Activated CD8-positive, alpha-beta T cell treated with anti-CD3 and anti-CD28 coated beads for 36 hours (primary cell): ENCODE measurements around the gene TNNT2. TPM values are rescaled to one million over a fixed set of nuclear protein-coding genes. Genes with fewer than 3 reads are reported as not detected.

ENCODE experiments used
- ATAC-seq: fragments of 200-7000 bp; cut with Tn5 transposase; one replicate; pipeline ENCODE4 v1.10.0; 2021; ENCODE audit warnings: mild to moderate bottlenecking, moderate library complexity
- CTCF ChIA-PET: fragments of 350-600 bp; sonication (Branson Sonifier 250); formaldehyde crosslinking; loops from one replicate; lab custom pipeline; 2021; ENCODE audit warnings: antibody characterized with exemption; lab: Charles Lee
- POLR2A ChIA-PET: fragments of 350-600 bp; sonication (Branson Sonifier 250); formaldehyde crosslinking; loops from one replicate; lab custom pipeline; 2021; ENCODE audit warnings: antibody characterized with exemption; lab: Charles Lee
- DNase-seq: peaks from one replicate; pipeline ENCODE4 v3.0.0-alpha.2; 2020
- H3K27ac Mint-ChIP-seq: one replicate; pipeline ENCODE4 v1.8.0; 2021; ENCODE audit warnings: mild to moderate bottlenecking, mixed read lengths
- H3K27me3 Mint-ChIP-seq: one replicate; pipeline ENCODE4 v1.8.0; 2021; ENCODE audit warnings: mixed read lengths
- H3K36me3 Mint-ChIP-seq: one replicate; pipeline ENCODE4 v1.8.0; 2021; ENCODE audit warnings: low read depth, mixed read lengths
- H3K4me1 Mint-ChIP-seq: one replicate; pipeline ENCODE4 v1.8.0; 2021; ENCODE audit warnings: low read depth, mixed read lengths
- H3K4me3 Mint-ChIP-seq: one replicate; pipeline ENCODE4 v1.8.0; 2021; ENCODE audit warnings: mild to moderate bottlenecking, moderate library complexity, mixed read lengths
- H3K9me3 Mint-ChIP-seq: one replicate; pipeline ENCODE4 v1.8.0; 2021; ENCODE audit warnings: mixed read lengths
- intact Hi-C: fragments of 100-400 bp; cut with micrococcal nuclease; formaldehyde crosslinking; loops from one replicate; pipeline ENCODE4 v1.10.0; 2022
- total RNA-seq, 2 experiments: library from RNA; stranded (reverse); gene quantifications; one replicate each; pipeline ENCODE4 v1.2.3, GENCODE V29; 2021
- TF ChIP-seq, protein P1 (sequence below): fragments of 200-600 bp; IDR thresholded peaks from one replicate; pipeline ENCODE4 v1.8.0; 2022; ENCODE audit warnings: antibody characterized with exemption, mild to moderate bottlenecking

TNNT2 gene
- total RNA-seq, 2 experiments from 2014 or later, result not detected

DNA sequence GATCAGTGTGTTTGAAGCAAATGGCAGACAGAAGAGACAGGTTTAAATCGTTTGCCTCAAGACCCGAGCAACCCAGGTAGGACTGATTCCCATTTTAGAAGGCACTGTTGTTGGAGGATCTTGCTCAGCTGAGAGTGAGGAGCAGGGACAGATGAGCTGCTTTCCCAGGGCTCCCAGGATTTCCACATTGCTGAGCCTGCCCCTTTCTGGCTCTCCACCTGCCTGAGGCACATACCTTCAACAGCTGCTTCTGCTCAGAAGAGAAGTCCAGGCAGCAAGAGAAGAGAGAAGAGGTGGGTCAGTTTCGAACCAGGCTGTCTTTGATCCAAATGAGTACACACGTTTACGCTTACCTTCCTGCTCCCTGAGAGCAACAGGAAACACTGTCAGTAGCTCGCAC, 5.7 kb downstream of the TNNT2 start:
- no peak for DNase-seq
- ChIA-PET POLR2A (no interaction called here), CTCF (interaction anchor here (1.5 kb wide), 1 partner anchor 21 kb away, joined by 3 read pairs; no protein-coding TSS in a partner anchor)
- TF ChIP-seq, protein P1, sequence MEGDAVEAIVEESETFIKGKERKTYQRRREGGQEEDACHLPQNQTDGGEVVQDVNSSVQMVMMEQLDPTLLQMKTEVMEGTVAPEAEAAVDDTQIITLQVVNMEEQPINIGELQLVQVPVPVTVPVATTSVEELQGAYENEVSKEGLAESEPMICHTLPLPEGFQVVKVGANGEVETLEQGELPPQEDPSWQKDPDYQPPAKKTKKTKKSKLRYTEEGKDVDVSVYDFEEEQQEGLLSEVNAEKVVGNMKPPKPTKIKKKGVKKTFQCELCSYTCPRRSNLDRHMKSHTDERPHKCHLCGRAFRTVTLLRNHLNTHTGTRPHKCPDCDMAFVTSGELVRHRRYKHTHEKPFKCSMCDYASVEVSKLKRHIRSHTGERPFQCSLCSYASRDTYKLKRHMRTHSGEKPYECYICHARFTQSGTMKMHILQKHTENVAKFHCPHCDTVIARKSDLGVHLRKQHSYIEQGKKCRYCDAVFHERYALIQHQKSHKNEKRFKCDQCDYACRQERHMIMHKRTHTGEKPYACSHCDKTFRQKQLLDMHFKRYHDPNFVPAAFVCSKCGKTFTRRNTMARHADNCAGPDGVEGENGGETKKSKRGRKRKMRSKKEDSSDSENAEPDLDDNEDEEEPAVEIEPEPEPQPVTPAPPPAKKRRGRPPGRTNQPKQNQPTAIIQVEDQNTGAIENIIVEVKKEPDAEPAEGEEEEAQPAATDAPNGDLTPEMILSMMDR, result no peak
- H3K36me3 Mint-ChIP-seq, result no peaks in the 10 kb centered on the region
- no peaks in the 10 kb centered on the region for H3K9me3 Mint-ChIP-seq
- ATAC-seq, result no peak
- H3K27me3 Mint-ChIP-seq, result peaks cover 5% of the 10 kb centered on the region
- H3K27ac Mint-ChIP-seq, result no peak overlapping the region
- intact Hi-C loops, result no loop called here
- no peaks in the 10 kb centered on the region for H3K4me1 Mint-ChIP-seq
- H3K4me3 Mint-ChIP-seq, result no peak overlapping the region

GRCh38 chr1:201371276-201371675, 6.2 kb downstream of the TNNT2 start:
- ATAC-seq (no peak), DNase-seq (no peak)
- CTCF ChIA-PET, result interaction anchor here (1.5 kb wide), 1 partner anchor 21 kb away, joined by 3 read pairs; no protein-coding TSS in a partner anchor
- TF ChIP-seq, protein P1, result no peak
- no peak overlapping the region for H3K4me3 Mint-ChIP-seq
- no peaks in the 10 kb centered on the region for H3K9me3 Mint-ChIP-seq
- H3K27ac Mint-ChIP-seq, result no peak overlapping the region
- intact Hi-C loops, result no loop called here
- POLR2A ChIA-PET, result no interaction called here
- no peaks in the 10 kb centered on the region for H3K36me3 Mint-ChIP-seq
- no peaks in the 10 kb centered on the region for H3K4me1 Mint-ChIP-seq
- H3K27me3 Mint-ChIP-seq, result peaks cover 5% of the 10 kb centered on the region

GRCh38 chr1:201370500-201370899, 7.0 kb downstream of the TNNT2 start:
- ATAC-seq (no peak), DNase-seq (no peak)
- peaks cover 5% of the 10 kb centered on the region for H3K27me3 Mint-ChIP-seq
- TF ChIP-seq, protein P1, result no peak
- POLR2A ChIA-PET, result no interaction called here
- CTCF ChIA-PET, result no interaction called here
- H3K4me3 Mint-ChIP-seq, result no peak overlapping the region
- H3K4me1 Mint-ChIP-seq, result no peaks in the 10 kb centered on the region
- H3K36me3 Mint-ChIP-seq, result no peaks in the 10 kb centered on the region
- H3K9me3 Mint-ChIP-seq, result no peaks in the 10 kb centered on the region
- no peak overlapping the region for H3K27ac Mint-ChIP-seq
- intact Hi-C loops, result no loop called here

DNA sequence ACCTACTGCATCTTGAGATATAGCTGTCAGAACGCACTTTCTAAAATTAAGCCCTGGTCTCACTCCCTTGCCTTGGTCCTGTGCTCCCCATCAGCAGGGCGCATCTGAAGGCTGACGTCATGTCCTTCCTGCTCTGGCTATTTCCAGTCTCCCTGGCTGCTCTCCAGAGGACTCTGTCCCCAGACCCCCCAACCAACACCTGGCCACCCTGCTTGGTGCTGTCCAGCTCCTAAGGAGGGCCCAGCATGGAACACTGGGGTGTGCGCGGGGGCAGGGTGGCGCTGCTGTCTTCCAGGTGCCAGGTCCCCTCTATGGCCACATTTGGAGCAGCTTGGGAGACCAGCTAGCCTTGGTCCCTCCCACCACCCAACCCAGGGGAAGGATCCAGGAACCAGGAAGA, 8.3 kb downstream of the TNNT2 start:
- CTCF ChIA-PET, result no interaction called here
- Mint-ChIP-seq H3K9me3 (no peaks in the 10 kb centered on the region), H3K4me3 (no peak overlapping the region), H3K27ac (no peak overlapping the region), H3K27me3 (peaks cover 5% of the 10 kb centered on the region), H3K36me3 (no peaks in the 10 kb centered on the region), H3K4me1 (no peaks in the 10 kb centered on the region)
- intact Hi-C loops, result no loop called here
- DNase-seq (no peak), ATAC-seq (no peak)
- TF ChIP-seq, protein P1, result no peak
- POLR2A ChIA-PET, result no interaction called here

DNA sequence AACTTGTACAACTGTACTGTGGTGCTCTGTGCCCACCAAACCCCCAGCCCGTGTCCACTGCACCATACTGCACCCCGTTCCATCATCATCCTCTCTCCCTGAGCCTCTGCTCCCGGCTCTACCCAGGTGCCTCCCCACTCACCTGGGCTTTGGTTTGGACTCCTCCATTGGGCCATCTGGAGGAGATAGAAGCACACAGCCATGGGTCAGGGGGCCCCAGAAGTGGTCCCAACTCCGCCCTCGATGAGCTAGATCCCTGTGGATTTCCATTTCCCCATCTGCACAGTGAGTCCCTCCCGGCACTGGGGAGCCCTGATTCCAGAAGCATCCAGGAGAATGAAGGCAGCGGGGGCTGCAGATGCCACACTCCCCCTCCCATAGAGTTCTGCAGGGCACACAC, 10.8 kb downstream of the TNNT2 start:
- no peaks in the 10 kb centered on the region for H3K36me3 Mint-ChIP-seq
- CTCF ChIA-PET, result no interaction called here
- intact Hi-C loops, result no loop called here
- POLR2A ChIA-PET, result no interaction called here
- peaks cover 6% of the 10 kb centered on the region for H3K27me3 Mint-ChIP-seq
- TF ChIP-seq, protein P1, result no peak
- H3K9me3 Mint-ChIP-seq, result no peaks in the 10 kb centered on the region
- no peaks in the 10 kb centered on the region for H3K4me1 Mint-ChIP-seq
- no peak overlapping the region for H3K27ac Mint-ChIP-seq
- H3K4me3 Mint-ChIP-seq, result no peak overlapping the region
- ATAC-seq (no peak), DNase-seq (no peak)
